Tibial nerve (tissue), 4 donors: Measurements from ENCODE around the gene TRIM67.

Experiments used
- EP300 ChIP-seq, 2 donors: sonication (generic); formaldehyde crosslinking; IDR thresholded peaks; one replicate each; pipeline ENCODE4 v1.6.1; 2017; ENCODE audit warnings: antibody characterized with exemption in 2 of 2, mild to moderate bottlenecking in 1 of 2
- TF ChIP-seq, protein P1 (sequence below), 5 experiments: fragments of 200-600 bp in 3 of 5; fragments of 450-650 bp in 2 of 5; sonication (generic) in 3 of 5; IDR thresholded peaks; one replicate each; pipeline ENCODE4 v1.5.1; 2016 to 2019; ENCODE audit warnings: antibody characterized with exemption in 5 of 5, mild to moderate bottlenecking in 3 of 5, moderate library complexity in 2 of 5

DNA sequence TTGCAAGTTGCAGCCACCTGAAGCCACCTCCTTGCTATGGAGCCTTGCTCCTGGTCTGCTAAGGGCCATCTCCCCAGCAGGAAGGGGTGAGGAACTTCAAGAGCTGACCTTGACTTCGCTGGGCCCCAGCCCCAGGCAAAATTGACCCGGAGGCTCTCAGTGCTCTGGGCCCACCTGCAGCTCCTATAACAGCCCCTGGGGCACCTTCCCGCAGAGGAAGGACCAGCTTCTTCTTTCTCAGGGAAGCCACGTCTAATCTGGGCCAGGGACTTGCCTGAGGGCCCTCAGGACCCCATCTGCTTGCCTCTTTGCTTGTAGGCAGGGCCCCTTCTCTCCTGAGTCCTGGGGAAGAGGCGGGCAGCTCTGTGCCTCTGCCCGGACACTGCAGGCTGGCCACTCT lies 48.3 kb downstream of the TRIM67 start:
- TF ChIP-seq, protein P1, sequence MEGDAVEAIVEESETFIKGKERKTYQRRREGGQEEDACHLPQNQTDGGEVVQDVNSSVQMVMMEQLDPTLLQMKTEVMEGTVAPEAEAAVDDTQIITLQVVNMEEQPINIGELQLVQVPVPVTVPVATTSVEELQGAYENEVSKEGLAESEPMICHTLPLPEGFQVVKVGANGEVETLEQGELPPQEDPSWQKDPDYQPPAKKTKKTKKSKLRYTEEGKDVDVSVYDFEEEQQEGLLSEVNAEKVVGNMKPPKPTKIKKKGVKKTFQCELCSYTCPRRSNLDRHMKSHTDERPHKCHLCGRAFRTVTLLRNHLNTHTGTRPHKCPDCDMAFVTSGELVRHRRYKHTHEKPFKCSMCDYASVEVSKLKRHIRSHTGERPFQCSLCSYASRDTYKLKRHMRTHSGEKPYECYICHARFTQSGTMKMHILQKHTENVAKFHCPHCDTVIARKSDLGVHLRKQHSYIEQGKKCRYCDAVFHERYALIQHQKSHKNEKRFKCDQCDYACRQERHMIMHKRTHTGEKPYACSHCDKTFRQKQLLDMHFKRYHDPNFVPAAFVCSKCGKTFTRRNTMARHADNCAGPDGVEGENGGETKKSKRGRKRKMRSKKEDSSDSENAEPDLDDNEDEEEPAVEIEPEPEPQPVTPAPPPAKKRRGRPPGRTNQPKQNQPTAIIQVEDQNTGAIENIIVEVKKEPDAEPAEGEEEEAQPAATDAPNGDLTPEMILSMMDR (IDR thresholded peaks at IDR 0.05) = no peak
- TF ChIP-seq EP300 (IDR thresholded peaks at IDR 0.05) = no peak
